ENCODE measurements around the gene SBSN. TPM values are rescaled to one million over a fixed set of nuclear protein-coding genes. Genes with fewer than 3 reads are reported as not detected.

The SBSN gene
- polyA plus RNA-seq, 2 of the 4 experiments (the other 2 are of a cell fraction), result 0.28 to 1.1 TPM

DNA sequence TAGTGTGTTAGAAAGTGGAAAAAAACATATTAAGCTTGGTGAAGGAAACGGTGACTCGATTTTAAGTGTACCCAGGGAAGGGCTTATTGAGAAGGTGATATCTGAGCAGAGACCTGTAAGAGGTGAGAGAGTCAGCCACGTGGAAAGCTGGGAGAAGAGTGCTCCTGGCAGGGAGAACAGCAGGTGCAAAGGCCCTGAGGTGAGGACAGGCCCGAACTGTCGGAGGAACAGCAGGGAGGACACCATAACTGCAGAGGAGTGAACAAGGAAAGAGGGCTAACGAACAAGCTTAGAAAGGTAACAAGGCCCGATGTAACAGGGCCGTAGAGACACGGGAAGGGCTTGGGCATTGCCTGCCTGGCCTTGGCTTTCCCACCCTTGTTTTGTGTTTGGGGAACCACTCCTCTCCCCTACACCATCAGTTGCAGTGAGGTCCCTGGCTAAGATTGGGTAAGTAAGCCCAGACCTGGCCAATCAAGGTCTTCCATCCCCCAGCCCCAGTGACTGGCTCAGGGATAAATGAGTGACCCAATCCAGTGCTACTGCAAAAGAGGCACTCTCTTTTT lies 28.0 kb upstream of the SBSN start:
- POLR2A ChIA-PET, result no interaction called here

DNA sequence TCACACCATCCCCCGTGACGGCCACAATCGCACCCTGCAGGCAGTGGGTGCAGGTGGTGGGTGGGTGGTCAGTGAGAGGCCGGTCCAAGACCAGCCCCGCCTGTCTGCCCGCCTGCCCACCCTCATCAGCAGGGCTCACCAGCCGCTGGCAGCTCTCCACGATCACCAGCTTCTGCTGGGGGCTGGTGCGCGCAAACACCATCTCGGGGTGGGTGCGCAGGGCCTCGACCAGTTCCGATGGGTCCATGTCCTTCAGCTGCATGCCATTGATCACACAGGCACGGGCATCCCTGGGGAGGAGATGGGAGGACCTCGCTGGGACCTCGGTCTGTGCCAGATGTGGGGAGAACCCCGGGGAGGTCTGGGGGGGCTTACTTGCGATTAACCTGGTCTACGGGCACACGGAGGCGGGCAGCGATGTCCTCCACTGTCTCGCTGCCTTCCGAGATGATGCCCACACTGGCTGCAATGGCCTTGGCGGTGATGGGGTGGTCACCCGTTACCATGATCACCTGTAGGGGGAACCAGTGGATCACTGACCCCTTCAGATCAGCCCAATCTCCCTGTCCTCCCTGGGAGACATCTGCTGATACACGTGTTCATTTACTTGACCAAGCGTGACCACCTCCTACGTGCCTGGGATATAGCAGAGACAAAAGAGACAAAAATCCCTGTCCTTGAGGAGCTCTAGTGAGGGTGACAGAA lies 27.3 kb upstream of the SBSN start:
- CTCF ChIA-PET, result interaction anchor here (0.5 to 6.9 kb wide), 62 partner anchors 7 to 337 kb away, joined by 3 to 80 read pairs (median 5); partner anchors contain the start of genes COX6B1, HAUS5, PMIS2 and PSENEN
- Histone ChIP-seq H3K9me3 (no peaks in the 10 kb centered on the region), H3K4me1 (0 out of 3 replicates have a peak, but pooled peaks cover 6% of the 10 kb centered on the region), H3K4me2 (no peak overlapping the region), H3K4me3 (no peak overlapping the region), H3K27ac (no peak overlapping the region)
- WGBS (ENCODE audit: missing lambda C conversion rate), result 44% methylated on average over 26 of the region's 30 CpGs
- POLR2A ChIA-PET, result no interaction called here
- FAIRE-seq (peak; percentile 100), DNase-seq (ENCODE audit: low read depth in 1 of 2, low spot score in 1 of 2) (peak; percentile 86 to 95), ATAC-seq (peak; percentile 41 to 69)
- TF ChIP-seq CHD2 (IDR thresholded peaks at IDR 0.05; ENCODE audit: low read length, partially characterized antibody) (no peak), EHF (CRISPR knock-in tag; IDR thresholded peaks at IDR 0.05) (no peak), RFX5 (IDR thresholded peaks at IDR 0.05) (0 out of 2 replicates have a peak, but pooled peaks have one; percentile 33), TP53 (CRISPR knock-in tag; IDR thresholded peaks at IDR 0.05) (no peak), MAZ (IDR thresholded peaks at IDR 0.05; ENCODE audit: borderline replicate concordance, low read depth, low read length) (no peak), EHMT2 (IDR thresholded peaks at IDR 0.05; ENCODE audit: low read depth) (no peak), ZNF302 (CRISPR knock-in tag; IDR thresholded peaks at IDR 0.05) (no peak), KDM5A (IDR thresholded peaks at IDR 0.05) (no peak), RNF2 (IDR thresholded peaks at IDR 0.05; ENCODE audit: borderline replicate concordance, low read depth) (no peak), JUN (IDR thresholded peaks at IDR 0.05) (no peak), KDM1A (IDR thresholded peaks at IDR 0.05; ENCODE audit: low read depth) (no peak), JUNB (IDR thresholded peaks at IDR 0.05) (no peak), FOXS1 (CRISPR knock-in tag; IDR thresholded peaks at IDR 0.05) (no peak), POLR2A (IDR thresholded peaks at IDR 0.05; ENCODE audit: low read length) (peak; percentile 26; the same call in 1 of the 2 replicates), SREBF2 (IDR thresholded peaks at IDR 0.05) (no peak), GATA3 (IDR thresholded peaks at IDR 0.05; ENCODE audit: borderline replicate concordance) (no peak), POLR2AphosphoS2 (conservative IDR thresholded peaks at IDR 0.05; ENCODE audit: low read length) (no peak), HOXA7 (CRISPR knock-in tag; IDR thresholded peaks at IDR 0.05) (no peak)
- TF ChIP-seq, protein P1, sequence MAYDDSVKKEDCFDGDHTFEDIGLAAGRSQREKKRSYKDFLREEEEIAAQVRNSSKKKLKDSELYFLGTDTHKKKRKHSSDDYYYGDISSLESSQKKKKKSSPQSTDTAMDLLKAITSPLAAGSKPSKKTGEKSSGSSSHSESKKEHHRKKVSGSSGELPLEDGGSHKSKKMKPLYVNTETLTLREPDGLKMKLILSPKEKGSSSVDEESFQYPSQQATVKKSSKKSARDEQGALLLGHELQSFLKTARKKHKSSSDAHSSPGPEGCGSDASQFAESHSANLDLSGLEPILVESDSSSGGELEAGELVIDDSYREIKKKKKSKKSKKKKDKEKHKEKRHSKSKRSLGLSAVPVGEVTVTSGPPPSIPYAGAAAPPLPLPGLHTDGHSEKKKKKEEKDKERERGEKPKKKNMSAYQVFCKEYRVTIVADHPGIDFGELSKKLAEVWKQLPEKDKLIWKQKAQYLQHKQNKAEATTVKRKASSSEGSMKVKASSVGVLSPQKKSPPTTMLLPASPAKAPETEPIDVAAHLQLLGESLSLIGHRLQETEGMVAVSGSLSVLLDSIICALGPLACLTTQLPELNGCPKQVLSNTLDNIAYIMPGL (CRISPR knock-in tag; IDR thresholded peaks at IDR 0.05; ENCODE audit: borderline replicate concordance), result no peak
- TF ChIP-seq, protein P2, sequence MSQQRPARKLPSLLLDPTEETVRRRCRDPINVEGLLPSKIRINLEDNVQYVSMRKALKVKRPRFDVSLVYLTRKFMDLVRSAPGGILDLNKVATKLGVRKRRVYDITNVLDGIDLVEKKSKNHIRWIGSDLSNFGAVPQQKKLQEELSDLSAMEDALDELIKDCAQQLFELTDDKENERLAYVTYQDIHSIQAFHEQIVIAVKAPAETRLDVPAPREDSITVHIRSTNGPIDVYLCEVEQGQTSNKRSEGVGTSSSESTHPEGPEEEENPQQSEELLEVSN (IDR thresholded peaks at IDR 0.05; ENCODE audit: borderline replicate concordance, low read depth), result no peak
- TF ChIP-seq, protein P3, sequence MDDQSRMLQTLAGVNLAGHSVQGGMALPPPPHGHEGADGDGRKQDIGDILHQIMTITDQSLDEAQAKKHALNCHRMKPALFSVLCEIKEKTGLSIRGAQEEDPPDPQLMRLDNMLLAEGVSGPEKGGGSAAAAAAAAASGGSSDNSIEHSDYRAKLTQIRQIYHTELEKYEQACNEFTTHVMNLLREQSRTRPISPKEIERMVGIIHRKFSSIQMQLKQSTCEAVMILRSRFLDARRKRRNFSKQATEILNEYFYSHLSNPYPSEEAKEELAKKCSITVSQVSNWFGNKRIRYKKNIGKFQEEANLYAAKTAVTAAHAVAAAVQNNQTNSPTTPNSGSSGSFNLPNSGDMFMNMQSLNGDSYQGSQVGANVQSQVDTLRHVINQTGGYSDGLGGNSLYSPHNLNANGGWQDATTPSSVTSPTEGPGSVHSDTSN (IDR thresholded peaks at IDR 0.05), result no peak
- TF ChIP-seq, protein P4, sequence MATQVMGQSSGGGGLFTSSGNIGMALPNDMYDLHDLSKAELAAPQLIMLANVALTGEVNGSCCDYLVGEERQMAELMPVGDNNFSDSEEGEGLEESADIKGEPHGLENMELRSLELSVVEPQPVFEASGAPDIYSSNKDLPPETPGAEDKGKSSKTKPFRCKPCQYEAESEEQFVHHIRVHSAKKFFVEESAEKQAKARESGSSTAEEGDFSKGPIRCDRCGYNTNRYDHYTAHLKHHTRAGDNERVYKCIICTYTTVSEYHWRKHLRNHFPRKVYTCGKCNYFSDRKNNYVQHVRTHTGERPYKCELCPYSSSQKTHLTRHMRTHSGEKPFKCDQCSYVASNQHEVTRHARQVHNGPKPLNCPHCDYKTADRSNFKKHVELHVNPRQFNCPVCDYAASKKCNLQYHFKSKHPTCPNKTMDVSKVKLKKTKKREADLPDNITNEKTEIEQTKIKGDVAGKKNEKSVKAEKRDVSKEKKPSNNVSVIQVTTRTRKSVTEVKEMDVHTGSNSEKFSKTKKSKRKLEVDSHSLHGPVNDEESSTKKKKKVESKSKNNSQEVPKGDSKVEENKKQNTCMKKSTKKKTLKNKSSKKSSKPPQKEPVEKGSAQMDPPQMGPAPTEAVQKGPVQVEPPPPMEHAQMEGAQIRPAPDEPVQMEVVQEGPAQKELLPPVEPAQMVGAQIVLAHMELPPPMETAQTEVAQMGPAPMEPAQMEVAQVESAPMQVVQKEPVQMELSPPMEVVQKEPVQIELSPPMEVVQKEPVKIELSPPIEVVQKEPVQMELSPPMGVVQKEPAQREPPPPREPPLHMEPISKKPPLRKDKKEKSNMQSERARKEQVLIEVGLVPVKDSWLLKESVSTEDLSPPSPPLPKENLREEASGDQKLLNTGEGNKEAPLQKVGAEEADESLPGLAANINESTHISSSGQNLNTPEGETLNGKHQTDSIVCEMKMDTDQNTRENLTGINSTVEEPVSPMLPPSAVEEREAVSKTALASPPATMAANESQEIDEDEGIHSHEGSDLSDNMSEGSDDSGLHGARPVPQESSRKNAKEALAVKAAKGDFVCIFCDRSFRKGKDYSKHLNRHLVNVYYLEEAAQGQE (IDR thresholded peaks at IDR 0.05), result no peak

More for the DNA sequence above, 28.0 kb upstream of the SBSN start:
- 80% methylated on average over 9 of the region's 9 CpGs for WGBS (ENCODE audit: missing lambda C conversion rate)
- Histone ChIP-seq H3K27ac (no peak overlapping the region), H3K4me2 (no peak overlapping the region), H3K4me3 (no peak overlapping the region), H3K9me3 (no peaks in the 10 kb centered on the region), H3K4me1 (0 out of 3 replicates have a peak, but pooled peaks cover 6% of the 10 kb centered on the region)
- CTCF ChIA-PET, result interaction anchor here (0.5 to 6.9 kb wide), 61 partner anchors 8 to 512 kb away, joined by 3 to 80 read pairs (median 5); partner anchors contain the start of genes COX6B1, HAUS5, PMIS2 and PSENEN
- FAIRE-seq, result peak; percentile 78
- TF ChIP-seq, protein P2 (IDR thresholded peaks at IDR 0.05; ENCODE audit: borderline replicate concordance, low read depth), result no peak
- 0 out of 2 replicates have a peak, but pooled peaks have one; percentile 5 for TF ChIP-seq MYC (IDR thresholded peaks at IDR 0.05; ENCODE audit: borderline replicate concordance, low read length)
- TF ChIP-seq, protein P5, sequence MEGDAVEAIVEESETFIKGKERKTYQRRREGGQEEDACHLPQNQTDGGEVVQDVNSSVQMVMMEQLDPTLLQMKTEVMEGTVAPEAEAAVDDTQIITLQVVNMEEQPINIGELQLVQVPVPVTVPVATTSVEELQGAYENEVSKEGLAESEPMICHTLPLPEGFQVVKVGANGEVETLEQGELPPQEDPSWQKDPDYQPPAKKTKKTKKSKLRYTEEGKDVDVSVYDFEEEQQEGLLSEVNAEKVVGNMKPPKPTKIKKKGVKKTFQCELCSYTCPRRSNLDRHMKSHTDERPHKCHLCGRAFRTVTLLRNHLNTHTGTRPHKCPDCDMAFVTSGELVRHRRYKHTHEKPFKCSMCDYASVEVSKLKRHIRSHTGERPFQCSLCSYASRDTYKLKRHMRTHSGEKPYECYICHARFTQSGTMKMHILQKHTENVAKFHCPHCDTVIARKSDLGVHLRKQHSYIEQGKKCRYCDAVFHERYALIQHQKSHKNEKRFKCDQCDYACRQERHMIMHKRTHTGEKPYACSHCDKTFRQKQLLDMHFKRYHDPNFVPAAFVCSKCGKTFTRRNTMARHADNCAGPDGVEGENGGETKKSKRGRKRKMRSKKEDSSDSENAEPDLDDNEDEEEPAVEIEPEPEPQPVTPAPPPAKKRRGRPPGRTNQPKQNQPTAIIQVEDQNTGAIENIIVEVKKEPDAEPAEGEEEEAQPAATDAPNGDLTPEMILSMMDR (IDR thresholded peaks at IDR 0.05), result peak; percentile 19; the same call in 2 of the 3 replicates
- no peak for DNase-seq (ENCODE audit: low read depth in 1 of 2, low spot score in 1 of 2)
- ATAC-seq, result no peak

Measured in A549 (cell line).